IPS-NIHi11 (cell line): ENCODE data around the gene ZKSCAN5.

Experiments
- DNase-seq: peaks from one replicate; pipeline ENCODE4 v3.0.0; 2012; ENCODE audit warnings: mixed read lengths, low spot score

Gene ZKSCAN5

GRCh38 chr7:99504603-99505323, at the start of gene ZKSCAN5:
ZKSCAN5 (plus strand) TSS chr7:99504662; CDS start chr7:99506045, 1,383 bp downstream.
- DNase-seq = peak; percentile 93

GRCh38 chr7:99455874-99456273, 48.6 kb upstream of the ZKSCAN5 start:
- DNase-seq = no peak

- DNase-seq = no peak
Observed at GRCh38 chr7:99456288-99456687, 48.2 kb upstream of the ZKSCAN5 start.

GRCh38 chr7:99457050-99457649, 47.3 kb upstream of the ZKSCAN5 start:
- no peak for DNase-seq

GRCh38 chr7:99457650-99458493, 46.6 kb upstream of the ZKSCAN5 start:
- DNase-seq = no peak

GRCh38 chr7:99459087-99459486, 45.4 kb upstream of the ZKSCAN5 start:
- DNase-seq = no peak

GRCh38 chr7:99460651-99461050, 43.8 kb upstream of the ZKSCAN5 start:
- no peak for DNase-seq

- DNase-seq = no peak
Observed at GRCh38 chr7:99461221-99461620, 43.2 kb upstream of the ZKSCAN5 start.

GRCh38 chr7:99465421-99465768, 39.1 kb upstream of the ZKSCAN5 start:
- no peak for DNase-seq

- DNase-seq = no peak
Observed at GRCh38 chr7:99468336-99468918, 36.0 kb upstream of the ZKSCAN5 start.

GRCh38 chr7:99469381-99470065, 34.9 kb upstream of the ZKSCAN5 start:
- DNase-seq = no peak

- DNase-seq = peak; percentile 100
Observed at GRCh38 chr7:99472561-99473314, 31.7 kb upstream of the ZKSCAN5 start, which contains the start of gene ZNF789. ZNF789 (plus strand) TSS chr7:99472890; CDS start chr7:99476457, 3,567 bp downstream.

GRCh38 chr7:99473315-99473596, 31.2 kb upstream of the ZKSCAN5 start:
- peak; percentile 81 for DNase-seq

GRCh38 chr7:99476107-99476506, 28.4 kb upstream of the ZKSCAN5 start:
- DNase-seq = no peak

GRCh38 chr7:99478464-99479440, 25.7 kb upstream of the ZKSCAN5 start:
- DNase-seq = no peak

GRCh38 chr7:99485094-99485493, 19.4 kb upstream of the ZKSCAN5 start:
- no peak for DNase-seq

GRCh38 chr7:99489235-99489634, 15.2 kb upstream of the ZKSCAN5 start:
- peak; percentile 32 for DNase-seq

GRCh38 chr7:99490878-99491277, 13.6 kb upstream of the ZKSCAN5 start:
- no peak for DNase-seq

- no peak for DNase-seq
Observed at GRCh38 chr7:99493823-99494222, 10.6 kb upstream of the ZKSCAN5 start.
